ENCODE measurements around the gene RD3L. TPM values are rescaled to one million over a fixed set of nuclear protein-coding genes. Genes with fewer than 3 reads are reported as not detected.

The RD3L gene
- total and polyA plus RNA-seq, 2 of the 4 experiments (the other 2 are of a cell fraction), result not detected

DNA sequence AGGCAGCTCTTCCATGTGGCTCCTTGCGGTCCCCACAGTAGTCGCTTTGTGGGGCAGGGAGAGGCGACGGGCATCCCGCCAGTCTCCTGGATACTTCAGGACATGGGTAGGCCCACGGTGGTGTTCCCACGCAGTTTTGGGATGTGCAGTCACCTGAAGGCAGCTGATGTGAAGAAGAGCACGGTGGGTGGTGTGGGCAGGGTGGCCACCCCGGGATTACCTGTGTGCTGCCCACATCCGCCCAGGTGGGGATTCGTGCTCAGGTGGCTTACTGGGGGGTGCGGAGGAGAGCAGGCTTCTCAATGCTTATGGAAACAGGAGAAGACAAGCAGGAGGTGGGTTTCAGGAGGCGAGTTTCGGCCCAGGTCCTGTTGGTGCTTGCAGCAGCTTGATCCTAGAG is 42.5 kb downstream of the RD3L start:
- 0 out of 2 replicates have a peak, but pooled peaks cover 2% of the 10 kb centered on the region for H3K9me3 ChIP-seq (ENCODE audit: control insufficient read depth, insufficient read depth, low read length)
- no peak overlapping the region for H4K5ac ChIP-seq (ENCODE audit: low read depth, low read length)
- H3K4me3 ChIP-seq (ENCODE audit: insufficient read depth, low read depth, low read length), result no peak overlapping the region
- H3K27ac ChIP-seq (ENCODE audit: insufficient read depth, low read length), result no peak overlapping the region
- H3K9ac ChIP-seq (ENCODE audit: low read depth, low read length), result no peak overlapping the region
- H2AFZ ChIP-seq (replicated peaks; ENCODE audit: low read length, poor library complexity), result no peak overlapping the region
- peaks cover 2% of the 10 kb centered on the region for H3K27me3 ChIP-seq (ENCODE audit: control insufficient read depth, insufficient read depth, low read length)
- no peak overlapping the region for H3K56ac ChIP-seq (ENCODE audit: extremely low read depth, insufficient read depth, low read length)
- no peak overlapping the region for H2BK20ac ChIP-seq (ENCODE audit: low read depth, low read length)
- ChIA-PET POLR2A (ENCODE audit: unreplicated experiment) (no interaction called here), CTCF (interaction anchor here (1.2 kb wide), 2 partner anchors 9 to 14 kb away, joined by 3 to 5 read pairs; no protein-coding TSS in a partner anchor)
- H3K4me2 ChIP-seq (ENCODE audit: low read depth, low read length), result no peak overlapping the region
- no peak overlapping the region for H2AK9ac ChIP-seq (replicated peaks; ENCODE audit: low read depth, low read length, poor library complexity)
- no TSS peak for BruUV-seq (replicated peaks)
- H3K79me1 ChIP-seq (ENCODE audit: low read depth in 1 of 2, low read length in 2 of 2), result no peaks in the 10 kb centered on the region
- no peak overlapping the region for H4K8ac ChIP-seq (ENCODE audit: low read depth in 2 of 2, low read length in 2 of 2)
- ATAC-seq (ENCODE audit: low read depth), result no peak
- no peak for DNase-seq
- H3K9me1 ChIP-seq (ENCODE audit: insufficient read depth, low read length), result no peaks in the 10 kb centered on the region
- no peak overlapping the region for H2BK15ac ChIP-seq (ENCODE audit: low read depth, low read length)
- H4K91ac ChIP-seq (ENCODE audit: insufficient read depth, low read depth, low read length), result no peak overlapping the region
- no peak overlapping the region for H2AK5ac ChIP-seq (ENCODE audit: low read depth, low read length)
- H3K18ac ChIP-seq (ENCODE audit: low read depth, low read length), result no peak overlapping the region
- in situ Hi-C loops (cut with MboI; ENCODE audit: low sequenced_read_pairs) (no loop called here), intact Hi-C loops (cut with micrococcal nuclease) (no loop called here), dilution Hi-C loops (cut with HindIII; ENCODE audit: low sequenced_read_pairs, unreplicated experiment) (no loop called here)
- no peak overlapping the region for H3K14ac ChIP-seq (replicated peaks; ENCODE audit: low read depth, low read length)
- no peaks in the 10 kb centered on the region for H3K4me1 ChIP-seq (ENCODE audit: control insufficient read depth, insufficient read depth, low read length)
- H3K23ac ChIP-seq (ENCODE audit: low read depth, low read length), result no peak overlapping the region
- no peaks in the 10 kb centered on the region for H3K36me3 ChIP-seq (ENCODE audit: control insufficient read depth, insufficient read depth, low read length)
- H3K4ac ChIP-seq (ENCODE audit: low read depth, low read length), result no peak overlapping the region
- no peak overlapping the region for H2BK5ac ChIP-seq (ENCODE audit: low read depth, low read length, poor library complexity, severe bottlenecking)
- TF ChIP-seq BHLHE40 (IDR thresholded peaks at IDR 0.05; ENCODE audit: low read depth, low read length), result no peak
- no peak for TF ChIP-seq MXI1 (IDR thresholded peaks at IDR 0.05; ENCODE audit: borderline replicate concordance, low read depth, low read length)
- TF ChIP-seq SMC3 (IDR thresholded peaks at IDR 0.05; ENCODE audit: low read depth, low read length), result no peak
- no peak for TF ChIP-seq FOS (IDR thresholded peaks at IDR 0.05; ENCODE audit: low read depth, low read length)
- no peak for TF ChIP-seq MAFK (IDR thresholded peaks at IDR 0.05; ENCODE audit: low read depth, low read length)
- TF ChIP-seq CHD1 (IDR thresholded peaks at IDR 0.05; ENCODE audit: low read depth, low read length), result no peak
- no peak for TF ChIP-seq RFX5 (IDR thresholded peaks at IDR 0.05; ENCODE audit: low read depth, low read length)
- no peak for TF ChIP-seq RAD21 (IDR thresholded peaks at IDR 0.05; ENCODE audit: low read length)
- TF ChIP-seq MAZ (IDR thresholded peaks at IDR 0.05; ENCODE audit: borderline replicate concordance, low read depth, low read length), result no peak
- no peak for TF ChIP-seq CEBPB (IDR thresholded peaks at IDR 0.05; ENCODE audit: low read depth, low read length)
- TF ChIP-seq POLR2A (IDR thresholded peaks at IDR 0.05; ENCODE audit: low read depth, low read length), result no peak
- TF ChIP-seq, protein P1, sequence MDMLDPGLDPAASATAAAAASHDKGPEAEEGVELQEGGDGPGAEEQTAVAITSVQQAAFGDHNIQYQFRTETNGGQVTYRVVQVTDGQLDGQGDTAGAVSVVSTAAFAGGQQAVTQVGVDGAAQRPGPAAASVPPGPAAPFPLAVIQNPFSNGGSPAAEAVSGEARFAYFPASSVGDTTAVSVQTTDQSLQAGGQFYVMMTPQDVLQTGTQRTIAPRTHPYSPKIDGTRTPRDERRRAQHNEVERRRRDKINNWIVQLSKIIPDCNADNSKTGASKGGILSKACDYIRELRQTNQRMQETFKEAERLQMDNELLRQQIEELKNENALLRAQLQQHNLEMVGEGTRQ (IDR thresholded peaks at IDR 0.05; ENCODE audit: low read depth, low read length), result no peak
- TF ChIP-seq, protein P2, sequence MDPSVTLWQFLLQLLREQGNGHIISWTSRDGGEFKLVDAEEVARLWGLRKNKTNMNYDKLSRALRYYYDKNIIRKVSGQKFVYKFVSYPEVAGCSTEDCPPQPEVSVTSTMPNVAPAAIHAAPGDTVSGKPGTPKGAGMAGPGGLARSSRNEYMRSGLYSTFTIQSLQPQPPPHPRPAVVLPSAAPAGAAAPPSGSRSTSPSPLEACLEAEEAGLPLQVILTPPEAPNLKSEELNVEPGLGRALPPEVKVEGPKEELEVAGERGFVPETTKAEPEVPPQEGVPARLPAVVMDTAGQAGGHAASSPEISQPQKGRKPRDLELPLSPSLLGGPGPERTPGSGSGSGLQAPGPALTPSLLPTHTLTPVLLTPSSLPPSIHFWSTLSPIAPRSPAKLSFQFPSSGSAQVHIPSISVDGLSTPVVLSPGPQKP (IDR thresholded peaks at IDR 0.05; ENCODE audit: borderline replicate concordance, low read depth, low read length), result no peak
- TF ChIP-seq, protein P3, sequence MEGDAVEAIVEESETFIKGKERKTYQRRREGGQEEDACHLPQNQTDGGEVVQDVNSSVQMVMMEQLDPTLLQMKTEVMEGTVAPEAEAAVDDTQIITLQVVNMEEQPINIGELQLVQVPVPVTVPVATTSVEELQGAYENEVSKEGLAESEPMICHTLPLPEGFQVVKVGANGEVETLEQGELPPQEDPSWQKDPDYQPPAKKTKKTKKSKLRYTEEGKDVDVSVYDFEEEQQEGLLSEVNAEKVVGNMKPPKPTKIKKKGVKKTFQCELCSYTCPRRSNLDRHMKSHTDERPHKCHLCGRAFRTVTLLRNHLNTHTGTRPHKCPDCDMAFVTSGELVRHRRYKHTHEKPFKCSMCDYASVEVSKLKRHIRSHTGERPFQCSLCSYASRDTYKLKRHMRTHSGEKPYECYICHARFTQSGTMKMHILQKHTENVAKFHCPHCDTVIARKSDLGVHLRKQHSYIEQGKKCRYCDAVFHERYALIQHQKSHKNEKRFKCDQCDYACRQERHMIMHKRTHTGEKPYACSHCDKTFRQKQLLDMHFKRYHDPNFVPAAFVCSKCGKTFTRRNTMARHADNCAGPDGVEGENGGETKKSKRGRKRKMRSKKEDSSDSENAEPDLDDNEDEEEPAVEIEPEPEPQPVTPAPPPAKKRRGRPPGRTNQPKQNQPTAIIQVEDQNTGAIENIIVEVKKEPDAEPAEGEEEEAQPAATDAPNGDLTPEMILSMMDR (conservative IDR thresholded peaks at IDR 0.05; ENCODE audit: low read depth, low read length), result no peak
- TF ChIP-seq NFE2L2 (IDR thresholded peaks at IDR 0.05; ENCODE audit: low read depth, low read length), result no peak
- no peaks in the 10 kb centered on the region; the same call in 1 of the 2 replicates for H4K20me1 ChIP-seq (ENCODE audit: insufficient read depth, low read length)
- WGBS, 2 experiments (ENCODE audit: extremely low coverage in 2 of 2, insufficient read length in 1 of 2), result 88% methylated on average over 4 of the region's 14 CpGs; no CpG with 5 or more reads in 1 of the 2 experiments
- no peak overlapping the region for H2BK120ac ChIP-seq (ENCODE audit: low read depth, low read length)
